Right ventricle myocardium superior (tissue), 1 donor: ENCODE data around the gene PRPF6. TPM values are rescaled to one million over a fixed set of nuclear protein-coding genes. Genes with fewer than 3 reads are reported as not detected.

Experiments
- ATAC-seq: fragments of 200-7000 bp; cut with Tn5 transposase; one replicate; pipeline ENCODE4 v1.9.1; 2020; ENCODE audit warnings: mild to moderate bottlenecking; ENCODE audit not compliant: poor library complexity
- DNase-seq: peaks from one replicate; pipeline ENCODE4 v3.0.0-alpha.2; 2020
- intact Hi-C: fragments of 100-400 bp; cut with DNase I; formaldehyde crosslinking; loops from one replicate; pipeline ENCODE4 v1.11.2; 2022
- total RNA-seq: library from RNA; stranded (reverse); fragmentation: NEBNext Ultra II Directional; extraction: Animal tissue kit (Norgen Biotek cat#: 25700); gene quantifications from one replicate; pipeline ENCODE4 v1.2.1, GENCODE V29; 2021
- donor health status: DM: no; HTN: yes; CAD: no; lungs with severe emphysema.

PRPF6 gene
- total RNA-seq, 1 donor from 2014 or later = 45.3 TPM

DNA sequence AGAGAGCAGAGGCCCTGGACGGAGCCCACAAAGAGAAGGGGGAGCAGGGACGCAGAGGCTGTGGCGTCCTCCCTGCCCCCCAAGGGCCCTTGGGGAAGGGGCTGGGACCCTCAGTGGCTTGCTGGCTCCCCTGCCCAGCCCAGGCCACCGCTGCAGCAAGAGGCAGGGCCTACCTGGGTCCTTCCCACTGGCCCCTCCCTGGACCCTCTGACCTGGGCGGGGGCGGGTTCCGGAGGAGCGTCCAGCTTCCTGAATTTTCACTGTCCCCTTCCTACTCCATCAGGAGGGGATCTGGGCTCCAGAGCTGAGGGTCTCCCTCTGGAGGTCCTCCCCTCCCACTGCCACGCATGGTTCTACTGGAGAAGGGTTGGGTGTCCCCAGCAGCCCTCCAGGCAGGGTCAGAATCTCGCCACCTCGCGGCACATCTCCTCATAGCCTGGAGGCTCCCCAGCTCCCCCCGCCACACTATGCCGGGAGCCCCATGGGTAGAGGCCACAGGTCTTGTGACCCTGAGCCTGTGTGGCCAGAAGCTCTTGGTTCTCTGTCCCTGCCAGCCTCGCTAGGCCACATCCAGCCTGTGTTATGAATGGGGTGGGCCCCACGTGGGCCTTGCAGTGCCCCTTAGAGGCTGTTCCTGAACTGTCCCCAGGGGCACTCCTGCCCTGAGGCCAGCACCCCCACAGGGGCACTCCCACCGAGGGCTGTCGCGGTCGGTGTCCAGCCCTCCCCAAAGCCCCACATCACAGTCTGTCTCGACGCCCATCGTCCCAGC, 69.5 kb downstream of the PRPF6 start:
- intact Hi-C loops = no loop called here
- DNase-seq (no peak), ATAC-seq (no peak)

DNA sequence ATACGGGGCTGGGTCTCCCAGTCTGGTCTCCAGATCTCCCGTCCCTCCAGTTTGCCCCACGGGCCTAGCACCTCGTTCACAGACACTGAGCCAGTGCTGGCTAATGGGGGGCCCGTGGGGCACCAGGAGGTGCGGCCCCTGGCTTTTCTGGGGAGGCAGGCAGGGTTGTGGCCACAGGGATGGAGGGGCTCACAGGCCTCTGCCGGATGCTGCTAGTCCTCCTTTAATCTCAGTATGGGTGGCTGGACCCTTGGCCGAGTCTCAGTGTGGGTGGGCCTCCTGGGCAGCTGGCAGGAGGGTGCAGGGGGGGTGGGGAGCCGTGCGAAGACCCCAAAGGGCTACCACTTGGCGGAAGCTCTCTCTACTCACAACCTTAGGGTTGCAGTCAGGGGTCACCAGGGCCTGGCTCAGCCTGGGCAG, 70.1 kb downstream of the PRPF6 start:
- no peak for ATAC-seq
- intact Hi-C loops = no loop called here

DNA sequence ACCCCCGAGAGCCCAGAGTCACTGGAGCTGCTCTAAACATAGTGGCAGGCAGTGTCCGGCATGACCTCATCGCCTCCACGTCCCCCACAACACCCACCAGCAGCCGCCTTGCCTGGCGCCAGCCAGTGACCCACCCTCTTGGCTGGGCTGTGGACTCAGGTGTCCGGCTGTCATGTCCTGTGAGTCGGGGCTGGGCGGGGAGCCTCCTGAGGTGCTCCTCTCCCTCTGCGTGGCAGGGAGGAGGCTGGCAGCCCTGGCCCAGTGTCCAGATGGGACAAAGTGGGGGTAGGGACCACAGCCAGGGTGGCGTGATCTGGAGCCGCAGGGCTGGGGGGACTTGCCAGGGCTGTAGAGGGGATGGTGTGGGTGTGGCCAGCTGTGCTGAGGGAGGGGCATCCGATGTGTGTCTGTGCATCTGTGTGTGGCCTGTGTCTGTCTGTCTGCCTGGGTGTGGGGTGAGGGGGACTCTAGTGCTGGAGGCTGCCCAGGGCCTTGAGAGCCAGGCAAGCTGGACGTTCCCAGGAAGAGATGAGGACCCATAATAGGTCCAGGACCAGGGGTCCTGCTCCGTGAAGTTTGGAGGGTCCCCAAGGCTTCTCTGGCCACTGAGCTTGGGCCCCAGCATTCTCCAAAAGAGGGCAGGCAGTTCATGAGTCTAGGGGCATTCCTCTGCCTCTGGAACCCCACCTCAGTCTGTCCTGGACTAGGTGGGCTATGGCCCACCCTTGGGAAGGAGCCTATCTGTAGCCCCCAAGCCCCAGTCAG, 70.8 kb downstream of the PRPF6 start:
- peak; percentile 32 for ATAC-seq
- peak; percentile 83 for DNase-seq
- intact Hi-C loops = no loop called here

More for the DNA sequence above, 70.1 kb downstream of the PRPF6 start:
- no peak for DNase-seq

DNA sequence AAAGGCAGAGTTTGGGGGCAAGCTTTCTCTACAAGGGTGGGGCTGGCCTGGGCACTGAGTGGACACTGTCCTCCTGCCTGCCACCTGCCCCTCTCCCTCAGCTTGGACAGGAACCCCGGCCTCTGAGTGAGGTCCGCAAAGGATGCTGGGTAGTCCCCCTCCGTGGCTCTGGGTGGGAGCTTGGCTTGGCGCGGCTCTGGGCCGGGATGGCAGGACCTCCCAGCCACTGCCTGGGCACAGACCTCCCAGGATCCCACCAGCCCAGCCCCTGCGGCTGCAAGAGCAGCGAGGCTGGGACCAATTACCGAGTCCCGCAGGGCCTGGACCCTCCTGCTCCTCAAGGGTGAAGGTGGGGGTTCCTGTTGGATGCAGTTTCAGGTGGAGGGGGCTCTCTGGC, 71.4 kb downstream of the PRPF6 start:
- DNase-seq = no peak
- ATAC-seq = no peak
- intact Hi-C loops = no loop called here

DNA sequence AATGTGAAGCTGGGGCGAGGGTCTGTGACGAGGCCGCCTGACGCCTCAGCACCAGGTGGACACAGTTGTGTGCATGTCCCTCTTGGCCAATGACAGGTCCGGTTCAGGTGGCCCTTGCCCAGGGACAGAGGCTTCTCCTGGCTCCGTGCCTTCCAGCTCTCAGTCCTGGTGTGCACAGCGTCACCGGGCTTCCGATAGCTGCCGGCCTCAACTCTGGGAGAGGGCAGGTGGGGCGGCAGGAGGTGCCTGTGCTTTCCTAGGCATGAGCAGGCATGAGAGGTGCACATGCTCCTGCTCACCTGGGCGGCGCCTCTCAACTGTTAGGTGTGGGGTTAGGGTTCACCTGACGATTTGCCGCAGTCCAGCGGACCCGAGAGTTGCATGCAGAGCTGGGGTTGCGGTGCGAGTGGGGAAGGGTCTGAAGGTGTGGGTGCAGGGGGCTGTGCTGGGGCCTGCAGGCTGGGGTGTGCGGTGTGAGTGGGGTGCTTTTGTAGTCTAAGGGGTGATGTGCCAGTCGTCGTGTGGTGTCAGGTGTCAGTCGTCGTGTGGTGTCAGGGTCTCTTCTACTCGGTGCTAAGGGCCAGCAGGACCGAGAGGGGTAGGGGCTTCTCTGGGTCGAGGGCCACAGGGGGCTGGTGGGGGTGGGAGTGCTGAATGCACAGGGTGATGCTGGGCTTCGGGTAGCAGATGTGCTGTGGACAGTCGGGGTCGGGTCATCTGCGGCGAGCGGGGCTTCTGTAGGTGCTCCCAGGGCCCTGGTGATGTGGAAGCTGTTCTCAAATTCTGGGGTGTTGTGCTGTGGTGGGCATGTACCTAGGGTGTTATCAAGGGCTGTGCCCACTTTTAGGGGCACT, 72.3 kb downstream of the PRPF6 start:
- no peak for ATAC-seq
- intact Hi-C loops = no loop called here
- DNase-seq = no peak

DNA sequence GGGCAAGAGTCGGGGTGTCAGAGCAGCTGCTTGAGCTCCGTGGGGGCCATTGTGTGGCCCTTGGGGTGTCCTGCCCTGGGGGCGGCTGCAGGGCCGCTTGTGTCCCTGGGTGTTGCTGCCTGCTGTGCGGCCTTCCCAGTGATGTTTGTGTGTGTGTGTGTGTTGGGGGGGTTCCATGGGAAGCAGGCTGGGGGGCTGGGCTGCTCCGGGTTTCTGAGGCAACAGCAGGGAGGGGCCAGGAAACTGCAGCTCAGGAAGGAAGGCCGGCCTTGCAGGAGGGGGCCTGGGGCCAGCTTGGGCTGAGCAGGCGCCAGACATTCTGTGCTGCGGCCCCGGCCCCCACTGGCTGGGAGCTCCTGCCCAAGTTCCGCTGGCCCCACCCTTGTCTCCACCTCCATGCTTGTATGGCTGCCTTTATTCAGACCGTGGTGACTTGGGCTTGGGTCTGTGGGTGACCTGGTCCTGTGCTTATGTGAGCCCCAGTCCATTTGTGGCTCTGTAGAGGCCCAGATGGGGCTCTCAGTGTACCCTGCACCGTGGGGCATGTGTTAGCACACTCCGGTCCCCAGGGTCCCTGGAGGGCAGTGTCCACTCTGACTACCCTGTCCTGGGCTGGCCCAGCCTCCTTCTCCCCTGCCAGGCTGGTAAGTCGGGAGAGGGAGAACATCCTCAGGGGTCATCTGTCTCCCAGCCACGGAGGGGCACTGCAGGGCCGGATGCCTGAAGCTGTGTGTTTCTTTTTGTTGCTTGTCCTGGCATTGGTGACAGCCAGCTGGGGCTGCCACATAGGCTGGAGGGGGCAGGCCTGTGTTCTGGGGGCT, 73.1 kb downstream of the PRPF6 start:
- intact Hi-C loops = no loop called here
- DNase-seq = peak; percentile 82
- peak; percentile 18 for ATAC-seq

DNA sequence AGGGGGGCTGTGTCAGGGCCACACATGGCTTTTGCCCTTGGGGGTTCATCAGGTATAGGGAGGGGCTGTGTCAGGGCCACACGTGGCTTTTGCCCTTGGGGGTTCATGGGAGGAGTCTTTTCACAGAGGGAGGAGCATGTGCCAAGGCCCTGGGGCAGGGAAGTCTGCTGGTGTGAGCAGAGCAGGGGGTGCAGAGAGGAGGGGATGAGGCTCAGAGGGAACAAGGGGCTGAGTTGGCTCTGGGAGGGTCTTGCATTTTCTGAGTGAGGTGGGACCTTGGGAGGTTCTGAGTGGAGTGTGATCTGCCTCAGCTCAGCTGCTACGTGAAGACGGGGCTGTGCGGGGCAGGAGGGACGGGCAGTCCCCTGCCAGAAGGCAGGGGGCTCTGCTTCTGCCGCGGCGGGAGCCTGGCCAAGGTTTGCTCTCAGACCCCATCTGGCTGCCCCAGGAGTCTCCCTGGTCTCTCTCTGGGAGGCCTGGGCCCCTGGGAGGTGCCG, 74.5 kb downstream of the PRPF6 start:
- DNase-seq = no peak
- ATAC-seq = no peak
- intact Hi-C loops = no loop called here

DNA sequence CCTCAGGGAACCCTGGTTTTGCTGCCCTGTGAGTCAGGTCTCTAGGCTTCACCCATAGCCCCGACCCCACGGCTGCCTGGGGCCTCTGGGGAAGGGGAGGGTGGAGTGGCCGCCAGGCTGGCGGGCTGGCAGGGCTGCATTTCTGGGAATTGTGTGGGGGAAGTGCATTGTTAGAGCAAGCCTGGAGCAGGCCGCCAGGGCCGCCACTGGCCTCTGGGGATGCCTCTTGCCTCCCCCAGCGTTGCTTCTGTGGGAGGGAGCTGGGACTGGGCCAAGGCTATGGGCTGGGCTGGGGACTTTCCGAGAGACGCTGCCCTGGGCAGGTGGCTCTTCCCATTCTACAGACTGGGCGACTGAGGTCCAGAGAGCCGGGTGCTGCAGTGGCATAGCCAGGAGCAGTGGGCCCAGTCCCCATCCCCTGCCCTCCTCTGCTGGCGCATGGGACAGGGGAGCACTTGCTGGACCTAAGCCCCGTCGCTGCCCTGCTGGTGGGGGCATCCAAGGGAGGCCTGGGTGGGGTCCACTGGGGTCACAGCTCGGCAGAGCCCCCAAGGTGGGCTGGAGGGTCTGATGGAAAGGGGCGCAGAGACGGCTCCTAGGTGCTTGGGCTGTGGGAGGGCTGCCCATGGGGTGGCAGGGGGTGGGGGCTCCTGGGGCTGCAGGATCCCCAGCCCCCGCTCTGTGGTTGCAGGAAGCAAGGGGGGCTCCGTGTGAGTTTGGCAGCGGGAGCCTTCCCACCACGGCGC, 75.1 kb downstream of the PRPF6 start:
- intact Hi-C loops = no loop called here
- peak; percentile 81 for DNase-seq
- peak; percentile 18 for ATAC-seq

DNA sequence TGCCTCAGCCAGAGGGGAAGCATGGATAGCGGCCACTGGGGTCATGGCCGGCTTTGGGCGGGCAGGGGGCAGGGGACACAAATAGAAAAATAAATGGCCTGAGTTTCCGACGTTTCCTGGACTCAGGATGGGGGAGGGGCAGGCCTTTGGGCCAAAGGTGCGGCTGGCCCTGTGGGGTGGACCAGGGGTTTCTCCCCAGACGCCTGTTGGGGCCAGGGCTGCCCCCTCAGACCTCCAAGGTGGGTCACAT, 75.6 kb downstream of the PRPF6 start:
- intact Hi-C loops = no loop called here
- DNase-seq = no peak
- ATAC-seq = no peak

DNA sequence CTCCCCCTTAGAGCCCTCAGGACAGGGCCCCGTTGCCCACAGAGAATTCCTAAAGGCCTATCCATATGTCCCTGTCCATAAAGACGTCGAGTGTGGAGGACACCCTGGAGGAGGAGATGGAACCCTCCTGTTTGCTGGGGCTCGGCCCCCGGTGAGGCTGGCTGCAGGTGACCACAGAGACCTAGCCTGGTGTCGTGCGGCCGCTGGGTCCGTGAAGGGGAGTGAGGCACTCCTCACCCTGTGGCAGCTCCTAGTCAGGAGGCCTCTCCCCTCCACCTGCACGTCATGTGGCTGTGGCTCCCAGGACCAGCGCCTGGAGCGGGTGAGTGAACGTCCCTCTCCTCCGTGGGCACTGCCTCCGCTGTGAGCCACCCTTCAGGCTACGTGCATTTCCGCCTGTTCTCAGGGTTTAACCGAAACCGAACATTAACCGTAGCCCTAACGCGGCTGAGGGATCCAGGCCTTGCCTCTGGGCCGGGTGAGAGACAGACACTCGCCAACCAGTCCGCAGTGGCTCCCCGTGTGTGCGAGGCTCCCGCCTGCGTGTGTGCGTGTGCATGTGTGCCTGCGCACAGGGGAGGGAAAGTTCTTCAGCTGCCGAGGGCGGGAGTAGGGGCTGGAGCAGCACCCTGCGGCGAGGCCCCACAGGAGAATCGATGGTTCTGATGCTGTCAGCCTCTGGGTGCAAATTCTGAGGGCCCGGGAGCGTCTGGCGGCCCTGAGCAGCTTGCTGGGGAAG, 76.1 kb downstream of the PRPF6 start:
- DNase-seq (no peak), ATAC-seq (no peak)
- intact Hi-C loops = no loop called here

DNA sequence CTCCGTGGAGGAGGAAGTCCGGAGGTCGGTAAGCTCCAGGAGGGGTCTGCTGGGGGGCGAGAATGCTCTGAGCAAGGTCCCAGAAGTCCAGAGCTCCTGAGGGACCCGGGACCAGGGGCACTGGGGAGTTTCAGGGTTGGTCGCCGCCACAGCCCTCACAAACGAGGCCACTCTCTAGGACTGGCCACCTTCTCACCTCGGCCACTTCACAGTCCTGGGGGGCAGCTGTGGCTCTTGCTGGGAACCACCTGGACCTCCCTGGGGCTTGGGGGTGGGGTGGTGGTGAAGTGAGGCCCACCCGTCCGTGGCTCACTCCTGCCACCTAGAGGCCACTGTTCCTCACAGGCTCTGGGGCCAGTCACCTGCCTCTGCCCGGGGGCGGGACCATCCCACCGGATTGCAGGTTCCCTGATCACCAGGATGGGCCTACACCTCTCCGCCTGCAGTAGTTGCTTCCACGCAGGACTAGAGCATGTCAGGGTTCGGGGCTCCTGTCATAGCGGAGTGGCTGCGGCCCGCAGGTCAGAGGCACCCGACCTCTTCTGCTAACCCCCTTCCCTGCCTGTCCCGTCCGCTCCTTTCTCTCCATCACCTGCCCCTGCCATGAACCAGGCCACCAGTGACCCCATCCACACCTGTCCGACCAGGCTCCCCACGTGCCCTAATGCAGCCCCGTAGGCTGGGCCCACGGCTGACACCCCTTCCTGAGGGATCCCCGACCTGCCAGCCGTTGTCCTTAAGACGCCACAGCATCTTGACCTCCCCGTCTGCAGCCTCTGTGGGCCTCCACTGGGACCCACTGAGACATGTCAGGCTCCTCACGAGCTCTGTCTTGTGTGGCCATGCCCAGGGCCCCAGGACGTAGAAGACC, 76.9 kb downstream of the PRPF6 start:
- intact Hi-C loops = no loop called here
- DNase-seq (peak; percentile 87), ATAC-seq (peak; percentile 55)

DNA sequence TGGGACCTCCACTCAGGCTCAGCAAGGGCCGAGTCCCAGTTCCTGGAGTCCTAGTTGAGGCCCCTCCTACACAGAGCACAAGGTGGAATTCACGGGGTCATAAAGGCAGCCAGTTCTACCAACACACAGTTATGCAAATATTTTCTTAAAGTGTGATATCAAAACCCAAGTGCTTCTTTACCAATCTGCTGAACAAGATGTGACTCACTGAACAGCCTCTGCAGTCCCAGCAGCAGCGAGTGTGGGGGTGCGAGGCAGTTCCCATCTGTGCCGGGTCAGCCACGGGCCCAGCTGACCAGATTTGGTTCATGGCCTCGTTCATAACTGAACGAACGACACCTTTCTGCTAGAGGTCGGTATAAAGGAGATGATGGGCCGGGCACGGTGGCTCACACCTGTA, 77.6 kb downstream of the PRPF6 start:
- intact Hi-C loops = no loop called here
- ATAC-seq (no peak), DNase-seq (no peak)

DNA sequence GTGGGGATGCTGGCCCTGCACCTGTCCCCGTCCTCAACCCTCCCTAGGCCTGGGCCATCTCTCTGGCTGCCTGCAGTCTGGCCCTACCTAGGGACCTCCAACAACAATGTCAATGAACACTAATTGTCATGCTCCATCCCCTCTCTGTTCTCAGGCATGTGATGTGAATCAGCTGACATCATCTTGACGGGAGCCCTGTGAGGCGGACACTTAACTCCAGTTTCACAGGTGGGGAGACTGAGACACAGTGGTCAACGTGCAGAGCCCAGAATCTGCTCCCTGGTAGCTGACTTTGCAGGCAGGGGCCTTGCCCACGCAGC, 81.3 kb downstream of the PRPF6 start:
- intact Hi-C loops = loop anchor here (5.0 kb wide), 1 partner anchor 80 kb away; the partner anchor contains the start of gene PRPF6
- DNase-seq = no peak
- no peak for ATAC-seq

DNA sequence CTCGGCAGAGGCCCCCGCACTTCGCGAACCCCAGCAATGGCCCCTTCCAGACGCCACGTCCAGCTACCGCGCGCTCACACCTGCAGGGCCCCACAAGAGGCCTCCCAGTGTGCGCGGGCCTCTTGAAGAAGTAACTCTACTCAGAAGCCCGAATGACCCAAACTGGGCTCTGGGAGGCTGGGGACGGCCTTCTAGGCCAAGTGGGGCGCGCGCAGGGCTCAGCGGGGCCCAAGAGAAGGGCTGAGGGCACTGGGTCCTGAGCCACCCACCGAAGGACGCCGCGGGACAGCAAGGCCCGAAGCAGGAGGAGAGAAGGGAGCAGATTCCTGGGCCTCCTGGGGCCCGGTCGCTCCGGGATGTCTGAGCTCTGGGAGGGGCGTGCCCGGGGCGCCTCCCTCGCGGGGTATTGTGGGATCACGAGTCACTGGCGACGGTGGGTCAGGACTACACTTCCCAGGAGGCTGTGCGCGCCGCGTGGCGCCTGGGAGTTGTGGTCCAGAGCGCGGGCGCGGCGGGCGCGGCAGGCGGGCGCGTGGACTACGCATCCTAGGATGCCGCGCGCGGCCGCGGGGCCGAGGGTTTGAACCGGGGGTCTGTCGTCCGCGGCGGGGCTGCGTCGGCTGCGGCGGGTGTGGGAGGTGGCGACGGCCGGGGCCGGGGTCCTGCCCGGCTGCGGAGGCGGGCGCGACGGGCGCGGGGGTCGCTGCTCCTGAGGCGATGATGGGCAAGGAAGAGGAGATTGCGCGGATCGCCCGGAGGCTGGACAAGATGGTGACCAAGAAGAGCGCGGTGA, 81.9 kb downstream of the PRPF6 start, which contains the start of gene TCEA2:
Gene TCEA2 (plus strand): TSS at position 603 of the 793 bp plus-strand sequence. CDS start 115 bp downstream, at position 718.
- DNase-seq (peak; percentile 99), ATAC-seq (peak; percentile 97)
- intact Hi-C loops = loop anchor here (5.0 kb wide), 1 partner anchor 80 kb away; the partner anchor contains the start of gene PRPF6

DNA sequence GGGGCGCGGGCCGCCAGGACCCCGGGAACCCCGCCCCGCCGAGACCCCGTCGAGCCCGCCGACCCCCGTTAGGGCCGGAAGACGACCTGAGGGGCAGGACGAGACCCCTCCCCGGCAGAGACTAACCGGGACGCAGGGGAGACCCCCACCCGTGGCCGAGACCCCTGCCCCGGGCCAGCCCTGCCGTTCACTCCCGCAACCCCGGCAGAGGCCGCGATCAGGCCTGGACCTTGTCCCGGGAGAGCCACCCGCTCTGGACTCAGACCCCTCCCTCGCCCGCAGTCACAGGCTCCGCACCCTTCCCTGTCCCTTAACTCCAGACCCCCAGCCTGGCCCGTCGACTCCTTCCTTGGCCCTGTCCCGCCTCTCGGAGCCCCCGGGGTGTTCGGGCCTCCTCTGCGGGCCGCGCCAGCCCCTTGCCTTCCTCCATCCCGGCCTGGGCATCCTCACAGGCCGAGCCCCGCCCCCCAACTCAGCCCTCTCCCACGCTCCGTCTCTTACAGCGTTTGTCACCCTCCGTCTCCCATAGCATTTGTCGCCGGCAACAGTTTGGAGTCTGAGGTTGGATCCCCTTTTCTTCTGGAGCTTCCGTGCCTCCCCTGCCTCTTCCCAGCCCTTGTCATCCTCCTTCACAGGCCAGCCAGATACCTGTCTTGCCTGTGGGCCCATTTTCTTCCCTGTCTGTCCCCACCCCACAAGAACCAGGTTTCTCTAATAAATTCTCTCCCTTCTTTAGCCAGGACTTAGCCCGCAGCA, 82.6 kb downstream of the PRPF6 start:
- intact Hi-C loops = loop anchor here (5.0 kb wide), 1 partner anchor 81 kb away; the partner anchor contains the start of gene PRPF6
- DNase-seq (no peak), ATAC-seq (peak; percentile 9)
